SK-N-SH (cell line): ENCODE results near the gene ZNF385C.

Source experiments
- EZH2phosphoT487 ChIP-seq: fragments of 200-600 bp; sonication (generic); IDR thresholded peaks from 2 replicates; pipeline ENCODE4 v1.6.1; 2017; ENCODE audit warnings: low read depth, mixed run types, mild to moderate bottlenecking, antibody characterized with exemption, moderate library complexity, borderline replicate concordance
- TF ChIP-seq, protein P1 (sequence below): fragments of 200-600 bp; sonication (generic); IDR thresholded peaks from 2 replicates; pipeline ENCODE4 v1.6.1; 2017; ENCODE audit warnings: antibody characterized with exemption, mild to moderate bottlenecking, moderate library complexity

DNA sequence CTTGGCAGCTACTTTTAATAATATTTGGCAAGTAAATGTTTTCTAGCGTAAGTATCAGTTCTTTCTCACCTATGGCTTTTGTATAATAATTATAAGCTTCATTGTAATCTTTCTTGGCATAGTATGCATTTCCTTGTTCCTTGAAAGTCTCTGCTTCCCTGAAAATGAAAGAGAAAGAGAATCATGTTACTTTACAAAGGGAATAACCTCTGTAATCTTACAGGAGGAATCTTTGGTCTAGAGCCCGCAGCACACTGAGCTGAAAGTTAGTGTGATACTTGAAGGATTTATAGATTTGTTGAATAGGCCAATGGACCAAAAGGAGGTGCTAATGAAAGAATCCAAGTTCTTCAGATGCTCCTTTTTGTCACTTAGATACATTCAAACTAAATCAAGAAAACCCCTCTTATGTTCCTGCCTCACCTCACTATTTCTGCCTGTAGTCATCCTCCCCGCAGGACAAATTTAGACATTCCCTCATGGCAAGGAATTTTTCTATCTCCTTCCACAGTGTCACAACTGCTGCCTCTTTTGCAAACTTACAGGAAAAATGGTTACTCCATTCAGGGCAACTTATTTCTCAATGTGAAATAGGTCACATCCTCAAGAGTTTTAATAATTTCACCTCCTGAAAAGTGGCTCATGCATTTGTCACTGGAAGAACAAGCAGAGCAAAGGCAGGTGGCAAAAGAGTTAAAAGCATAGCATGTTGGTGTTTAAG lies 97.7 kb downstream of the ZNF385C start:
- no peak for TF ChIP-seq EZH2phosphoT487
- TF ChIP-seq, protein P1, sequence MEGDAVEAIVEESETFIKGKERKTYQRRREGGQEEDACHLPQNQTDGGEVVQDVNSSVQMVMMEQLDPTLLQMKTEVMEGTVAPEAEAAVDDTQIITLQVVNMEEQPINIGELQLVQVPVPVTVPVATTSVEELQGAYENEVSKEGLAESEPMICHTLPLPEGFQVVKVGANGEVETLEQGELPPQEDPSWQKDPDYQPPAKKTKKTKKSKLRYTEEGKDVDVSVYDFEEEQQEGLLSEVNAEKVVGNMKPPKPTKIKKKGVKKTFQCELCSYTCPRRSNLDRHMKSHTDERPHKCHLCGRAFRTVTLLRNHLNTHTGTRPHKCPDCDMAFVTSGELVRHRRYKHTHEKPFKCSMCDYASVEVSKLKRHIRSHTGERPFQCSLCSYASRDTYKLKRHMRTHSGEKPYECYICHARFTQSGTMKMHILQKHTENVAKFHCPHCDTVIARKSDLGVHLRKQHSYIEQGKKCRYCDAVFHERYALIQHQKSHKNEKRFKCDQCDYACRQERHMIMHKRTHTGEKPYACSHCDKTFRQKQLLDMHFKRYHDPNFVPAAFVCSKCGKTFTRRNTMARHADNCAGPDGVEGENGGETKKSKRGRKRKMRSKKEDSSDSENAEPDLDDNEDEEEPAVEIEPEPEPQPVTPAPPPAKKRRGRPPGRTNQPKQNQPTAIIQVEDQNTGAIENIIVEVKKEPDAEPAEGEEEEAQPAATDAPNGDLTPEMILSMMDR = no peak
